WTC11 (cell line): ENCODE results near the gene ZSWIM6. TPM values are rescaled to one million over a fixed set of nuclear protein-coding genes. Genes with fewer than 3 reads are reported as not detected.

Experiments used
- ATAC-seq: fragments of 200-7000 bp; cut with Tn5 transposase; 2 replicates; pipeline ENCODE4 v1.10.0; 2021; ENCODE audit warnings: mild to moderate bottlenecking, moderate library complexity
- CTCF ChIA-PET: fragments of 300-600 bp; sonication (Branson Sonifier 250); formaldehyde crosslinking; loops from one replicate; lab custom pipeline; 2021; ENCODE audit warnings: antibody characterized with exemption; lab: Charles Lee
- POLR2A ChIA-PET: fragments of 350-600 bp; sonication (Branson Sonifier 250); formaldehyde crosslinking; loops from one replicate; lab custom pipeline; 2021; ENCODE audit warnings: antibody characterized with exemption; lab: Charles Lee
- DNase-seq: peaks from one replicate; pipeline ENCODE4 v3.0.0; 2021; ENCODE audit warnings: low spot score
- H3K27ac Mint-ChIP-seq: 2 replicates; pipeline ENCODE4 v1.8.0; 2021; ENCODE audit warnings: mixed read lengths
- H3K27me3 Mint-ChIP-seq: 2 replicates; pipeline ENCODE4 v1.8.0; 2021; ENCODE audit warnings: low read depth, mild to moderate bottlenecking, moderate library complexity, mixed read lengths
- H3K36me3 Mint-ChIP-seq: 2 replicates; pipeline ENCODE4 v1.8.0; 2021; ENCODE audit warnings: mixed read lengths
- H3K4me1 Mint-ChIP-seq: 2 replicates; pipeline ENCODE4 v1.8.0; 2022; ENCODE audit warnings: mixed read lengths
- H3K4me3 Mint-ChIP-seq: 2 replicates; pipeline ENCODE4 v1.8.0; 2021; ENCODE audit warnings: mild to moderate bottlenecking, moderate library complexity, mixed read lengths
- H3K9me3 Mint-ChIP-seq: 2 replicates; pipeline ENCODE4 v1.8.0; 2021; ENCODE audit warnings: mixed read lengths
- ATF1 ChIP-seq: sonication (generic); formaldehyde crosslinking; IDR thresholded peaks from 2 replicates; pipeline ENCODE4 v1.8.1; 2023; ENCODE audit warnings: mild to moderate bottlenecking, moderate library complexity, missing genetic modification reagents
- ATF3 ChIP-seq: sonication (generic); formaldehyde crosslinking; conservative IDR thresholded peaks from 2 replicates; pipeline ENCODE4 v1.8.1; 2022; ENCODE audit warnings: mild to moderate bottlenecking, missing genetic modification reagents
- E2F4 ChIP-seq: sonication (generic); formaldehyde crosslinking; IDR thresholded peaks from 2 replicates; pipeline ENCODE4 v1.8.1; 2022; ENCODE audit warnings: low read depth, mild to moderate bottlenecking, moderate library complexity, missing genetic modification reagents, borderline replicate concordance
- ELF4 ChIP-seq: sonication (generic); formaldehyde crosslinking; IDR thresholded peaks from 2 replicates; pipeline ENCODE4 v1.8.1; 2022; ENCODE audit warnings: low read depth, mild to moderate bottlenecking, moderate library complexity, missing genetic modification reagents
- ESRRA ChIP-seq: sonication (generic); formaldehyde crosslinking; IDR thresholded peaks from 2 replicates; pipeline ENCODE4 v1.8.1; 2022; ENCODE audit warnings: mild to moderate bottlenecking, missing genetic modification reagents, borderline replicate concordance
- ETV6 ChIP-seq: sonication (generic); formaldehyde crosslinking; IDR thresholded peaks from 2 replicates; pipeline ENCODE4 v1.8.1; 2022; ENCODE audit warnings: mild to moderate bottlenecking, missing genetic modification reagents
- FOXK1 ChIP-seq: sonication (generic); formaldehyde crosslinking; IDR thresholded peaks from 2 replicates; pipeline ENCODE4 v1.8.0; 2022; ENCODE audit warnings: mild to moderate bottlenecking, moderate library complexity, missing genetic modification reagents
- HMGA2 ChIP-seq: fragments of 250-450 bp; sonication (Bioruptor Pico); IDR thresholded peaks from 2 replicates; pipeline ENCODE4 v1.4.0; 2021; ENCODE audit warnings: mild to moderate bottlenecking, moderate library complexity
- IRF1 ChIP-seq: sonication (generic); formaldehyde crosslinking; IDR thresholded peaks from 2 replicates; pipeline ENCODE4 v1.8.0; 2023; ENCODE audit warnings: missing genetic modification reagents
- IRF2 ChIP-seq: sonication (generic); formaldehyde crosslinking; IDR thresholded peaks from 2 replicates; pipeline ENCODE4 v1.8.0; 2022; ENCODE audit warnings: low read depth, missing genetic modification reagents, borderline replicate concordance
- JAZF1 ChIP-seq: fragments of 250-450 bp; sonication (Bioruptor Pico); IDR thresholded peaks from 2 replicates; pipeline ENCODE4 v1.9.0; 2021; ENCODE audit warnings: moderate library complexity, mild to moderate bottlenecking, inconsistent platforms
- JUN ChIP-seq: sonication (generic); formaldehyde crosslinking; IDR thresholded peaks from 2 replicates; pipeline ENCODE4 v1.8.0; 2023; ENCODE audit warnings: mild to moderate bottlenecking, missing genetic modification reagents
- RORB ChIP-seq: fragments of 250-450 bp; sonication (Bioruptor Pico); IDR thresholded peaks from 2 replicates; pipeline ENCODE4 v1.9.0; 2021; ENCODE audit warnings: mild to moderate bottlenecking
- ZBTB21 ChIP-seq: sonication (generic); formaldehyde crosslinking; IDR thresholded peaks from 2 replicates; pipeline ENCODE4 v1.8.1; 2023; ENCODE audit warnings: mild to moderate bottlenecking, missing genetic modification reagents, borderline replicate concordance
- ZNF219 ChIP-seq: sonication (generic); formaldehyde crosslinking; IDR thresholded peaks from 2 replicates; pipeline ENCODE4 v1.8.0; 2023; ENCODE audit warnings: missing genetic modification reagents, mild to moderate bottlenecking, borderline replicate concordance
- ZNF232 ChIP-seq: sonication (generic); formaldehyde crosslinking; IDR thresholded peaks from 2 replicates; pipeline ENCODE4 v1.8.0; 2022; ENCODE audit warnings: mild to moderate bottlenecking, missing genetic modification reagents
- ZNF396 ChIP-seq: fragments of 250-450 bp; sonication (Bioruptor Pico); IDR thresholded peaks from 2 replicates; pipeline ENCODE4 v1.8.0; 2021; ENCODE audit warnings: mild to moderate bottlenecking, moderate library complexity, borderline replicate concordance
- ZNF532 ChIP-seq: fragments of 250-450 bp; sonication (Bioruptor Pico); IDR thresholded peaks from 2 replicates; pipeline ENCODE4 v1.9.0; 2021; ENCODE audit warnings: mild to moderate bottlenecking, borderline replicate concordance
- ZNF671 ChIP-seq: fragments of 250-450 bp; sonication (Bioruptor Pico); IDR thresholded peaks from 2 replicates; pipeline ENCODE4 v1.8.0; 2021; ENCODE audit warnings: mild to moderate bottlenecking
- total RNA-seq: library from RNA; stranded (reverse); gene quantifications from 3 replicates; pipeline ENCODE4 v1.2.3, GENCODE V29; 2021
- TF ChIP-seq, protein P1 (sequence below): sonication (generic); formaldehyde crosslinking; IDR thresholded peaks from 2 replicates; pipeline ENCODE4 v1.8.1; 2023; ENCODE audit warnings: mild to moderate bottlenecking, missing genetic modification reagents, moderate library complexity
- TF ChIP-seq, protein P2 (sequence below): sonication (generic); formaldehyde crosslinking; IDR thresholded peaks from 2 replicates; pipeline ENCODE4 v1.8.1; 2022; ENCODE audit warnings: low read depth, missing genetic modification reagents, borderline replicate concordance
- TF ChIP-seq, protein P3 (sequence below): fragments of 250-450 bp; sonication (Bioruptor Pico); IDR thresholded peaks from 2 replicates; pipeline ENCODE4 v1.9.0; 2021; ENCODE audit warnings: moderate library complexity, mild to moderate bottlenecking, inconsistent platforms, borderline replicate concordance
- TF ChIP-seq, protein P4 (sequence below): sonication (generic); formaldehyde crosslinking; IDR thresholded peaks from 2 replicates; pipeline ENCODE4 v1.8.0; 2022; ENCODE audit warnings: mild to moderate bottlenecking, missing genetic modification reagents

The ZSWIM6 gene
- total RNA-seq, 1 experiment from 2014 or later, result 12.5 TPM

DNA sequence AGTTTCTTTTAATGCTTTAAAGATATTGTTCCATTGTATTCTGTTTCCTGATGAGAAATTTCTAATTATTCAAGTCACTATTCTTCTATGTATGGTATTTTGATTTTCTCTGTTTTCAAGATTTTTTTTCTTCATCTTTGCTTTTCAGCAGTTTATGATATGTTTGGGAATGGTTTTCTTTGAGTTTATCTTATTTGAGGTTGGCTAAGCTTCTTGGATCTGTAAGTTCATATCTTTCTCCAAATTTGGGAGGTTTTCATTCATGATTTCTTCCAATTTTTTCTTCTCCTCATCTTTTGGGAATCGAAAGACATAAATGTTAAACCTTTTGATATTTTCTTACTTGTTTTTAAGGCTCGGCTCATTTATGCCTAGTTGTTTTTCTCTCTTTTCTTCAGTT, 184.9 kb downstream of the ZSWIM6 start:
- TF ChIP-seq ZNF219 (no peak), ZNF671 (CRISPR knock-in tag) (no peak), ZBTB21 (CRISPR knock-in tag) (no peak), IRF1 (no peak), ETV6 (CRISPR knock-in tag) (no peak), IRF2 (CRISPR knock-in tag) (no peak), E2F4 (CRISPR knock-in tag) (no peak), FOXK1 (no peak), ZNF232 (no peak), JUN (no peak), ATF1 (CRISPR knock-in tag) (no peak), RORB (CRISPR knock-in tag) (no peak), JAZF1 (no peak)
- TF ChIP-seq, protein P1, sequence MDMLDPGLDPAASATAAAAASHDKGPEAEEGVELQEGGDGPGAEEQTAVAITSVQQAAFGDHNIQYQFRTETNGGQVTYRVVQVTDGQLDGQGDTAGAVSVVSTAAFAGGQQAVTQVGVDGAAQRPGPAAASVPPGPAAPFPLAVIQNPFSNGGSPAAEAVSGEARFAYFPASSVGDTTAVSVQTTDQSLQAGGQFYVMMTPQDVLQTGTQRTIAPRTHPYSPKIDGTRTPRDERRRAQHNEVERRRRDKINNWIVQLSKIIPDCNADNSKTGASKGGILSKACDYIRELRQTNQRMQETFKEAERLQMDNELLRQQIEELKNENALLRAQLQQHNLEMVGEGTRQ (CRISPR knock-in tag), result no peak
- Mint-ChIP-seq H3K4me1 (0 out of 2 replicates have a peak, but pooled peaks cover 4% of the 10 kb centered on the region), H3K27ac (no peak overlapping the region), H3K4me3 (no peak overlapping the region), H3K36me3 (no peaks in the 10 kb centered on the region), H3K9me3 (no peaks in the 10 kb centered on the region), H3K27me3 (no peaks in the 10 kb centered on the region)
- ATAC-seq (no peak), DNase-seq (no peak)
- ChIA-PET POLR2A (no interaction called here), CTCF (no interaction called here)

- ATAC-seq (no peak), DNase-seq (peak; percentile 14)
- H3K4me1 Mint-ChIP-seq, result 0 out of 2 replicates have a peak, but pooled peaks cover 4% of the 10 kb centered on the region
- no peaks in the 10 kb centered on the region for H3K27me3 Mint-ChIP-seq
- ChIA-PET CTCF (interaction anchor here (1.1 kb wide), 1 partner anchor 139 kb away, joined by 3 read pairs; no protein-coding TSS in a partner anchor), POLR2A (no interaction called here)
- H3K36me3 Mint-ChIP-seq, result no peaks in the 10 kb centered on the region
- H3K9me3 Mint-ChIP-seq, result no peaks in the 10 kb centered on the region
- TF ChIP-seq ELF4 (no peak), ATF3 (CRISPR knock-in tag) (no peak), ZNF396 (CRISPR knock-in tag) (no peak), ZNF219 (no peak), IRF1 (no peak), HMGA2 (CRISPR knock-in tag) (no peak), ZNF532 (CRISPR knock-in tag) (no peak), ESRRA (CRISPR knock-in tag) (no peak)
- TF ChIP-seq, protein P2, sequence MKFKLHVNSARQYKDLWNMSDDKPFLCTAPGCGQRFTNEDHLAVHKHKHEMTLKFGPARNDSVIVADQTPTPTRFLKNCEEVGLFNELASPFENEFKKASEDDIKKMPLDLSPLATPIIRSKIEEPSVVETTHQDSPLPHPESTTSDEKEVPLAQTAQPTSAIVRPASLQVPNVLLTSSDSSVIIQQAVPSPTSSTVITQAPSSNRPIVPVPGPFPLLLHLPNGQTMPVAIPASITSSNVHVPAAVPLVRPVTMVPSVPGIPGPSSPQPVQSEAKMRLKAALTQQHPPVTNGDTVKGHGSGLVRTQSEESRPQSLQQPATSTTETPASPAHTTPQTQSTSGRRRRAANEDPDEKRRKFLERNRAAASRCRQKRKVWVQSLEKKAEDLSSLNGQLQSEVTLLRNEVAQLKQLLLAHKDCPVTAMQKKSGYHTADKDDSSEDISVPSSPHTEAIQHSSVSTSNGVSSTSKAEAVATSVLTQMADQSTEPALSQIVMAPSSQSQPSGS (CRISPR knock-in tag), result no peak
- TF ChIP-seq, protein P3, sequence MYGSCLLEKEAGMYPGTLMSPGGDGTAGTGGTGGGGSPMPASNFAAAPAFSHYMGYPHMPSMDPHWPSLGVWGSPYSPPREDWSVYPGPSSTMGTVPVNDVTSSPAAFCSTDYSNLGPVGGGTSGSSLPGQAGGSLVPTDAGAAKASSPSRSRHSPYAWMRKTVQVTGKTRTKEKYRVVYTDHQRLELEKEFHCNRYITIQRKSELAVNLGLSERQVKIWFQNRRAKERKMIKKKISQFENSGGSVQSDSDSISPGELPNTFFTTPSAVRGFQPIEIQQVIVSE (CRISPR knock-in tag), result no peak
- TF ChIP-seq, protein P4, sequence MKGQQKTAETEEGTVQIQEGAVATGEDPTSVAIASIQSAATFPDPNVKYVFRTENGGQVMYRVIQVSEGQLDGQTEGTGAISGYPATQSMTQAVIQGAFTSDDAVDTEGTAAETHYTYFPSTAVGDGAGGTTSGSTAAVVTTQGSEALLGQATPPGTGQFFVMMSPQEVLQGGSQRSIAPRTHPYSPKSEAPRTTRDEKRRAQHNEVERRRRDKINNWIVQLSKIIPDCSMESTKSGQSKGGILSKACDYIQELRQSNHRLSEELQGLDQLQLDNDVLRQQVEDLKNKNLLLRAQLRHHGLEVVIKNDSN (CRISPR knock-in tag), result no peak
- no peak overlapping the region for H3K27ac Mint-ChIP-seq
- H3K4me3 Mint-ChIP-seq, result no peak overlapping the region
Measured at GRCh38 chr5:61519728-61520277, 187.7 kb downstream of the ZSWIM6 start.
